GM21737 (cell line): ENCODE measurements around the gene PRDM15.

Experiments used
- ATAC-seq: cut with Tn5 transposase; IDR thresholded peaks from one replicate; pipeline ENCODE4 v1.9.1; 2021; ENCODE audit warnings: mild to moderate bottlenecking, moderate library complexity; ENCODE audit not compliant: unreplicated experiment

Gene PRDM15

GRCh38 chr21:41866274-41866809 is 12.8 kb downstream of the PRDM15 start:
- ATAC-seq, result no peak

DNA sequence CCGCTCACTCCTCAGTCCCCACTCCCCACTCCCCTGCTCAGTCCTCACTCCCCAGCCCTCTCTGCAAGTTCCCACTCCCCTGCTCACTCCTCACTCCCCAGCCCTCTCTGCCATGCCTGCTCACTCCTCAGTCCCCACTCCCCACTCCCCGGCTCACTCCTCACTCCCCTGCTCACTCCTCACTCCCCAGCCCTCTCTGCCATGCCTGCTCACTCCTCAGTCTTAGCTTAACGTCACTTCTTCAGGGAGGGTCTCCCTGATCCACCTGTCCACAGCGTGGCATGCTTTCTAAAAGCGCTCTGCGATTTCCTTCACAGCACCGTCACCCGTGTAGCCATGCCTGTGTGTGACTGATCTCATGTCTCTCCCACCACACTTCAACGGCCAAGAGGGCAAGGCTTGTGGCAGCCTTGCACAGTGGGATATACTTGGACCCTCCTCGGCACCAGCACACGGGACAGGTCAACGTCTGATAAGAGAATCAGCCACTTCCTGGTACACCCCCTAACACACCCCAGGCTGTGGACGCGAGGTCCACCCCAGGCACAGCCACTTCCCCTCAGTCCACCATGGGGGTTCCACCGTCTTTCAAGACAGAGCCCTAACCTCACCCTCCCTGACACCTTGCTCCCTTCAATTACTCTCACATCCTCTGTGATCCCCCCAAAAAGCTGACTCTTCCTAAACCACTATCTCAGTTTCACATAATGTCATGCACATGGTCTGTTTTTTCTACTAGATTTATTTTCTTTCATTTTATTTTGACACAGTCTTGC is 14.0 kb downstream of the PRDM15 start:
- peak; percentile 48 for ATAC-seq

- ATAC-seq, result no peak
Measured at GRCh38 chr21:41864311-41865001, 14.7 kb downstream of the PRDM15 start.

- ATAC-seq, result no peak
Measured at GRCh38 chr21:41863439-41863740, 15.8 kb downstream of the PRDM15 start.

GRCh38 chr21:41861987-41862386 is 17.2 kb downstream of the PRDM15 start:
- no peak for ATAC-seq

DNA sequence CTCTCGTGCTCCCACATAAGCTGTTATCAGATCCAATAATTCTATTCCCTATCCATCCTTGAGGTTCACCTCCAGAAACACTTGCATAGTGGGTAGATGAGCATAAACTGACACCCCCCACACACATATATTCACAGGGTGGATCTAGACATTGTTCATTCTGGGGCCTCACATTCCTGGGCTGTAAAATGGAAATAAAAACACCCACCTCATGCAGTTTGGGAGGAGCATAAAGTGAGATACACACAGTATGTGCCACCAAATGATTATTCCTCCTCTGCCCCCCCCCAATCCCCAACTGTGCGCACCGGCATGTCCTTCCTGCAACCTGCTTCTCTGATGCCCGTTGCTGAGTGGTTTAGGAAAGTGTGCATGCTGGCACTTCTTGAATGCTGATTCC is 17.9 kb downstream of the PRDM15 start:
- no peak for ATAC-seq

- ATAC-seq, result no peak
Measured at GRCh38 chr21:41859297-41859980, 19.7 kb downstream of the PRDM15 start.

GRCh38 chr21:41858466-41859296 is 20.5 kb downstream of the PRDM15 start:
- ATAC-seq, result no peak

- ATAC-seq, result no peak
Measured at GRCh38 chr21:41857771-41858300, 21.3 kb downstream of the PRDM15 start.

- ATAC-seq, result no peak
Measured at GRCh38 chr21:41856572-41856971, 22.6 kb downstream of the PRDM15 start.

DNA sequence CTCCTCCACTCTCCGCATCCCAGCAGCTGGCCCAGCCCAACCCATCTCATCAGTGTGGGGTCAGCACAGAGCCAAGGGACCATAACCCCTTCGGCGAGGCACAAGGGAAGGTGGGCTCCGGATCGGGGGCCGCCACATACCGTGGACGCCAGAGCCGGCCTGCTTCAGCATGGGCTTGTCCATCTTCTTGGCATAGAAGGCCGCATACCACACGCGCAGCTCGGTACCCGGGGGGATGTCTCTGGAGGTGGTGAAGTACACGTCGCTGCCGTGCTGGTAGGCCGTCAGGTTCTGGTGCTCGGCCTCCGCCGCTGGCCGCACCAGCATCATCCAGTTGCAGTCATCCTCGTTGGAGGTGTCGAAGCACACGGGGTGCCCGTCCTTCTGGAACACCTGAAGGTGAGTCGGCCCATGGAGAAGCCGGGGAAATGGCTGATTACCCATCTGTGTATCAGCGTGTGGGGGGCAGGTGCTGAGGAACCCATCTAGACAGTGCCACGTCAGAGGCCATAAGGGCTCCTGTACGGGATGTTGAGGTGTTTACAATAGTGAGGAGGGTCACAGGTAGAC is 24.6 kb downstream of the PRDM15 start:
- ATAC-seq, result no peak

DNA sequence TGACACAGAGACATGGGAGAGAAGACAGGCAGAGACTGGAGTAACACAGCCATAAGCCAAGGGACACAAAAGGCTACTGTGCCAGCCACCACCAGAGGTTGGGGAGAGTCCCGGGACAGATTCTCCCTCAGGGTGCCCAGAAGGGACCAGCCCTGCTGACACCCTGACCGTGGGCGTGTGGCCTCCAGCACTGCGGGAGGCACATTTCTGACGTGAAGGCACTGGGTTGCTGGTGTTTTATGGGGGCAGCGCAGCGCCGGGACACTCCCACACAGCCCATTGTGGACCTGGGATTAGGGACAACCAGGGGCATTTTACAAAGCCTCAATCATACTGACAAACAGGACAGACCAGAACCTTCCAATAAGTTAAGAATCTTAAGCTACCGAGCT is 26.2 kb downstream of the PRDM15 start:
- no peak for ATAC-seq

- no peak for ATAC-seq
Measured at GRCh38 chr21:41852151-41852928, 26.8 kb downstream of the PRDM15 start.

- ATAC-seq, result no peak
Measured at GRCh38 chr21:41851090-41851790, 27.9 kb downstream of the PRDM15 start.

DNA sequence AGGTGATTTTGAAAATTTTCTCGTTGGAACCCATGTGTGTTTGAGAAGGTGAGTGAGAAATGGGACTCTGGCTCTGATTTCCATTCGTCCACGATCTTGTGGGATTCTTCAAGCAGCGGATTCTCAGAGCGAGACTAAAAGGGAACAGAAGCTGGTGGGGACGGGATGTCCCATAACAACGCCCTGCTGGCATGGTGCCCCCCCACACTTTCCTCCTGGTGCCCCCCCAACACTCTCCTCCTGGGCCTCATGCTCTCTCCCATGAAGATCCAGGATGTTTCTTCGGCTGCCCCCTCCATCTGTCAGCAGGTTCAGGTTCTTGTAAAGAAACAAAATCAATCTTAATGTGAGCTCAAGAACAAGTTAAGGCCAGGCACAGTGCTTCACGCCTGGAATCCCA is 29.1 kb downstream of the PRDM15 start:
- no peak for ATAC-seq

DNA sequence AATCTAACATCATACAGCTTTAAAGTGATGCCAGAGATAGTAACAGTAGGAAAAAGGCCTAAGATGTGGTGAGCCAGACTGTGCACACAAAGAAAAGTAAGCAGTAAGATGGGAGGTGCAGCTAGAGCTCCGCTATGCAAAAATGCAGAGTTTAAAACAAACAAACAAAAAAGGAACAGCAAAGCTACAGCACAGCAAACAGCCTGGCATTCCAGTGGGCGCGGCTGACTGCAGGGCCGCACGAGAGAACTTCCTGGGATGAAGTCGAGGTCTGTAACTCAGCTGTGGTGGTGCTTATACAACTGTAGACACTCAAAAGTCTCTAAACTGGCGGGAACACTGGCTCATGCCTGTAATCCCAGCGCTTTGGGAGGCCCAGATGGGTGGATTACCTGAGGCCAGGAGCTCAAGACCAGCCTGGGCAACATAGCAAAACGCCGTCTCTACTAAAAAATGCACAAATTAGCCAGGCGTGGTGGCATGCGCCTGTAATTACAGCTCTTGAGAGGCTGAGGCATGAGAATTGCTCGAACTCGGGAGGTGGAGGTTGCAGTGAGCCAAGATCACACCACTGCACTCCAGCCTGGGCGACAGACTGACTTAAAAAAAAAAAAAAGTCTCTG is 30.1 kb downstream of the PRDM15 start:
- no peak for ATAC-seq

- ATAC-seq, result no peak
Measured at GRCh38 chr21:41848533-41848932, 30.6 kb downstream of the PRDM15 start.

DNA sequence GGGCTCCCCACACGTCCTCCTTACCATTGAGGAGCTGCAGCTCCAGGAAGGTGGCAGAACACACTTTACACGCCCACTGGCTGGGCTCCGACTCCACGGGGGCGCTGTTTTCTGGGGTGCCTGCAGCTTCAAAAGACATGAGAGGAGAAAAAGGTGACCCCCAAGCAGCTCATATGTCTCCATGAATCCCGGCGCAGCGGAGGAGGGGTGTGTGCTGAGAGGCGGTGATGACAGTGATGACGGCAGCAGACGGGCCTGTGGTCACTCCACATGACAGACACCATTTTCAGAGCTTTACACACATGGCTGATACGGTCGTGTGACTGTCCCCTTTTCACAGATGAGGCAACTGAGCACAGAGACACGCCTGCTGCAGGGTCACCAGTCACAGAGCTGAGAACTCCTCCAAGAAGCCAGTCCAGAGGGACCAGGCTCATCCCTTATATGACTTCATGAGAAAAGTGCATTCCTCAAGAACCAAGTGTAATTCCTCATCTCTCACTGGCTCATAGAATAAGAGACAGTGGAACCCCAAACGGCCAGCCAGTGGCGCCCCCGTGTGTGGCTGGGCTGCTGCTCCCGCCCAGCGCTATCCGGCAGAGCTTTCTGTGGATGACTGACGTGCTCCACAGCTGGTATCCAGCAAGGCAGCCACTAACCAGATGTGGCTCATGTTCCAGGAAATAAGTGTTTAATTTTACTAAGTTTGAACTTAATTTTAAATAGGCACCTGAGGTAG is 31.9 kb downstream of the PRDM15 start:
- ATAC-seq, result no peak
